ENCODE data around the gene HMGCR.

The HMGCR gene

DNA sequence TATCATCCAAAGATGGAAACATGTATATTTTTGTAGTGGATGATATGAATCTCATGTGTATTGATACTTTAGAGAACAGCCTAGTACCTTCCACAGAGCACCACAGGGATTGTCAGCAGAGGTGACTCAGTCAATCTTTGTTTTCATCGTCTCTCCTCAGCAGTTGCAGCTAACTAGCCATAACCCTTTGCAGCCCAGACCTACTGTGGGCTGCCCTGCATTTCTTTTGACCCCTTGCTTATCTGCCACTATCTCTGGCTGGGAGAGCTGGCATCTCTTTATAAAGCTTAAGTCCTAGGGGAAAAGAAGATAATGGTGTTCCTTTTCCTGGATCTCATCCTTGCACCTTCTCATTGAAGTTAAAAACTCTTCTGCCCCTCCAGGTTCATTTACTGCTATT, 28.7 kb downstream of the HMGCR start:
- H4K20me1 ChIP-seq (ENCODE audit: insufficient read depth), result no peaks in the 10 kb centered on the region
- TF ChIP-seq, protein P1, sequence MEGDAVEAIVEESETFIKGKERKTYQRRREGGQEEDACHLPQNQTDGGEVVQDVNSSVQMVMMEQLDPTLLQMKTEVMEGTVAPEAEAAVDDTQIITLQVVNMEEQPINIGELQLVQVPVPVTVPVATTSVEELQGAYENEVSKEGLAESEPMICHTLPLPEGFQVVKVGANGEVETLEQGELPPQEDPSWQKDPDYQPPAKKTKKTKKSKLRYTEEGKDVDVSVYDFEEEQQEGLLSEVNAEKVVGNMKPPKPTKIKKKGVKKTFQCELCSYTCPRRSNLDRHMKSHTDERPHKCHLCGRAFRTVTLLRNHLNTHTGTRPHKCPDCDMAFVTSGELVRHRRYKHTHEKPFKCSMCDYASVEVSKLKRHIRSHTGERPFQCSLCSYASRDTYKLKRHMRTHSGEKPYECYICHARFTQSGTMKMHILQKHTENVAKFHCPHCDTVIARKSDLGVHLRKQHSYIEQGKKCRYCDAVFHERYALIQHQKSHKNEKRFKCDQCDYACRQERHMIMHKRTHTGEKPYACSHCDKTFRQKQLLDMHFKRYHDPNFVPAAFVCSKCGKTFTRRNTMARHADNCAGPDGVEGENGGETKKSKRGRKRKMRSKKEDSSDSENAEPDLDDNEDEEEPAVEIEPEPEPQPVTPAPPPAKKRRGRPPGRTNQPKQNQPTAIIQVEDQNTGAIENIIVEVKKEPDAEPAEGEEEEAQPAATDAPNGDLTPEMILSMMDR (conservative IDR thresholded peaks at IDR 0.05; ENCODE audit: low read depth, low read length), result no peak
- no peak overlapping the region for H2AFZ ChIP-seq (ENCODE audit: low read depth)
- H3K36me3 ChIP-seq (ENCODE audit: insufficient read depth), result no peaks in the 10 kb centered on the region
- H3K27me3 ChIP-seq (ENCODE audit: insufficient read depth, low read depth), result no peaks in the 10 kb centered on the region
- H3K4me2 ChIP-seq, result no peak overlapping the region; the same call in 1 of the 2 replicates
- no peak overlapping the region for H3K4me3 ChIP-seq (IDR thresholded peaks at IDR 0.05; ENCODE audit: insufficient read depth, low read depth, low read length)
- H3K27ac ChIP-seq, result peak overlapping the region; percentile 94; the same call in 1 of the 2 replicates
- peaks cover 25% of the 10 kb centered on the region for H3K4me1 ChIP-seq (ENCODE audit: low read depth, poor library complexity, severe bottlenecking)
- H3K79me2 ChIP-seq (ENCODE audit: insufficient read depth, low read depth), result no peaks in the 10 kb centered on the region
- no peak overlapping the region for H3K9ac ChIP-seq

DNA sequence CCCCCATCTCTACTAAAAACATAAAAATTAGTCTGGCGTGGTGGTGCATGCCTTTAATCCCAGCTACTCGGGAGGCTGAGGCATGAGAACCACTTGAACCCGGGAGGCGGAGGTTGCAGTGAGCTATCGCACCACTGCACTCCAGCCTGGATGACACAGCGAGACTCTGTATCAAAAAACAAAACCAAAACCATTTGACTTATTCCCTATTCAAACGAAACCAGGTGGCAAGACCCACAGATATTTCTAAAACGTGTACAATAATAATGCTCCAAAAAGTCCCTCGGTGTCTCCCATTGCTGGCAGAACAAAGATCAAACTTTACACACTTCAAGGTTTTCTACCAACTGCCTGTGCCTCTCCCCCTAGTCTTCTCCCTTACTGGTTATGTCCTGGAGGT, 29.8 kb downstream of the HMGCR start:
- no peaks in the 10 kb centered on the region for H3K36me3 ChIP-seq (ENCODE audit: insufficient read depth)
- no peaks in the 10 kb centered on the region for H3K79me2 ChIP-seq (ENCODE audit: insufficient read depth, low read depth)
- H4K20me1 ChIP-seq (ENCODE audit: insufficient read depth), result no peaks in the 10 kb centered on the region
- peak overlapping the region; percentile 94 for H3K27ac ChIP-seq
- peaks cover 25% of the 10 kb centered on the region for H3K4me1 ChIP-seq (ENCODE audit: low read depth, poor library complexity, severe bottlenecking)
- no peaks in the 10 kb centered on the region for H3K27me3 ChIP-seq (ENCODE audit: insufficient read depth, low read depth)
- peak overlapping the region; percentile 52 for H3K4me2 ChIP-seq
- H2AFZ ChIP-seq (ENCODE audit: low read depth), result peak overlapping the region; percentile 35
- peak overlapping the region; percentile 77 for H3K9ac ChIP-seq
- TF ChIP-seq, protein P1 (conservative IDR thresholded peaks at IDR 0.05; ENCODE audit: low read depth, low read length), result no peak
- no peak overlapping the region for H3K4me3 ChIP-seq (IDR thresholded peaks at IDR 0.05; ENCODE audit: insufficient read depth, low read depth, low read length)

DNA sequence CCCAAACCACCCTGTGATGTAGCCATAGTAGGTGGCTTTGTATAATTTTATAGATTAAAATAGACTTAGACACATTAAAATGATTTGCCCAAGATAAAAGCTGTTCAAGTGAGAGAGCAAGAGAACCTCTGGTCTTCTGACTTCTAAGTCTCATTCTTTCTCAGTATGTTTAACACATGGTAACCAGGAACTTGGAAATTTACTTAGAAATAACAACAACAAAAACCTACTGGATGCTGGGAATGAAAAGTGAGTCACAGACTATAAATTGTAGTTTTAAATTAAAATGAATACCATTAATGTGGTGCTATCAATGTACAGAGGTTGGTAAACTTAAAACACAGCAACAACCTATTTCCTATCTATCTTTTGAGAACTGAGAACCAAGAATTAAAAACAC, 30.4 kb downstream of the HMGCR start:
- Histone ChIP-seq H3K36me3 (ENCODE audit: insufficient read depth) (no peaks in the 10 kb centered on the region), H3K9ac (peak overlapping the region; percentile 77; the same call in 1 of the 2 replicates), H3K4me3 (IDR thresholded peaks at IDR 0.05; ENCODE audit: insufficient read depth, low read depth, low read length) (no peak overlapping the region), H4K20me1 (ENCODE audit: insufficient read depth) (no peaks in the 10 kb centered on the region), H3K27ac (peak overlapping the region; percentile 94), H3K4me1 (ENCODE audit: low read depth, poor library complexity, severe bottlenecking) (peaks cover 25% of the 10 kb centered on the region), H3K27me3 (ENCODE audit: insufficient read depth, low read depth) (no peaks in the 10 kb centered on the region), H3K79me2 (ENCODE audit: insufficient read depth, low read depth) (no peaks in the 10 kb centered on the region), H2AFZ (ENCODE audit: low read depth) (peak overlapping the region; percentile 35; the same call in 1 of the 2 replicates), H3K4me2 (peak overlapping the region; percentile 52)
- TF ChIP-seq, protein P1 (conservative IDR thresholded peaks at IDR 0.05; ENCODE audit: low read depth, low read length), result no peak

DNA sequence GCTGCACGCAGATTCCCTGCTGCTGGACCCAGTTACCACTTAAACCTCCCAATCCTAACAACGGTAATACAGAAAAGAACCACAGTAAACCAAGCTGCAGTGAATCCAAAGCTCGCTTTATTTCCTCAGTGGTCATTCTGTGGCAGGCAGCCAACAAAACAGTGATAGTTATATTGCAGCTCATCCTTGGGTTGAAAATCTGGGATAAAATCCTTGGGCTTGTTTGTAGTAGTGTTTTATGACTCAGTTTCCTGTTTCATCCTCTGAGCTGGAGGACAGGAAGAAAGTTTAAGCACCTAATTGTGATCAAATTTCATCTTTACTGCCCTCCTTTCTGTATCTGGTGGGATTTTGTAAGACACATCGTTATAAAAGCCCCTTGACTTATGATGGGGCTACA, 31.4 kb downstream of the HMGCR start:
- no peak overlapping the region for H3K27ac ChIP-seq
- TF ChIP-seq, protein P1 (conservative IDR thresholded peaks at IDR 0.05; ENCODE audit: low read depth, low read length), result no peak
- no peaks in the 10 kb centered on the region for H4K20me1 ChIP-seq (ENCODE audit: insufficient read depth)

More for the DNA sequence above, 31.4 kb downstream of the HMGCR start:
- Histone ChIP-seq H3K4me2 (no peak overlapping the region), H3K4me3 (IDR thresholded peaks at IDR 0.05; ENCODE audit: insufficient read depth, low read depth, low read length) (no peak overlapping the region), H3K9ac (no peak overlapping the region), H3K79me2 (ENCODE audit: insufficient read depth, low read depth) (no peaks in the 10 kb centered on the region), H3K36me3 (ENCODE audit: insufficient read depth) (no peaks in the 10 kb centered on the region), H3K27me3 (ENCODE audit: insufficient read depth, low read depth) (no peaks in the 10 kb centered on the region), H2AFZ (ENCODE audit: low read depth) (no peak overlapping the region), H3K4me1 (ENCODE audit: low read depth, poor library complexity, severe bottlenecking) (peaks cover 25% of the 10 kb centered on the region)
